ENCODE results near the gene GOLGA2. TPM values are rescaled to one million over a fixed set of nuclear protein-coding genes. Genes with fewer than 3 reads are reported as not detected.

GOLGA2 gene
- polyA plus RNA-seq, 6 donors from 2014 or later: 4.6 to 10.3 (median 8.1) TPM

Other genes with a start within 250 kb of the GOLGA2 start
- 10 to 100 TPM in 4 of 6 donors, 1 to 10 TPM in 2; 7.2 to 21.6 (median 12.3) TPM for gene NAIF1, start 208.7 kb downstream of the GOLGA2 start, polyA plus RNA-seq (ENCODE audit: low read depth in 6 of 6)
- gene SLC25A25, start 207.8 kb downstream of the GOLGA2 start, polyA plus RNA-seq (ENCODE audit: low read depth in 6 of 6): 10 to 100 TPM in 1 of 6 donors, 1 to 10 TPM in 5; 1.6 to 15.8 (median 9.0) TPM
- 10 to 100 TPM; 31.1 to 63.8 (median 40.8) TPM for gene PTGES2, start 148.3 kb downstream of the GOLGA2 start, polyA plus RNA-seq (ENCODE audit: low read depth in 6 of 6)
- 1 to 10 TPM in 2 of 6 donors, under 1 TPM in 1, not detected in 3; 0.44 to 1.2 (median 1.2) TPM for gene LCN2, start 126.6 kb downstream of the GOLGA2 start, polyA plus RNA-seq (ENCODE audit: low read depth in 6 of 6)
- gene BBLN, start 115.7 kb downstream of the GOLGA2 start, polyA plus RNA-seq (ENCODE audit: low read depth in 6 of 6): 10 to 100 TPM; 74.7 to 98.3 (median 93.5) TPM
- gene CIZ1, start 84.4 kb downstream of the GOLGA2 start, polyA plus RNA-seq (ENCODE audit: low read depth in 6 of 6): 10 to 100 TPM in 2 of 6 donors, 1 to 10 TPM in 4; 5.6 to 34.6 (median 9.9) TPM
- under 1 TPM in 4 of 6 donors, not detected in 2; 0.15 to 0.49 (median 0.20) TPM for gene DNM1, start 72.6 kb downstream of the GOLGA2 start, polyA plus RNA-seq (ENCODE audit: low read depth in 6 of 6)
- 10 to 100 TPM; 22.6 to 33.7 (median 26.3) TPM for gene SWI5, start 269 bp upstream of the GOLGA2 start, polyA plus RNA-seq (ENCODE audit: low read depth in 6 of 6)
- 10 to 100 TPM; 12.7 to 23.4 (median 22.1) TPM for gene TRUB2, start 46.4 kb upstream of the GOLGA2 start, polyA plus RNA-seq (ENCODE audit: low read depth in 6 of 6)
- 10 to 100 TPM; 25.5 to 37.5 (median 31.3) TPM for gene COQ4, start 46.8 kb upstream of the GOLGA2 start, polyA plus RNA-seq (ENCODE audit: low read depth in 6 of 6)
- gene SLC27A4, start 64.5 kb upstream of the GOLGA2 start, polyA plus RNA-seq (ENCODE audit: low read depth in 6 of 6): 1 to 10 TPM in 5 of 6 donors, not detected in 1; 2.3 to 6.8 (median 3.6) TPM
- gene URM1, start 95.4 kb upstream of the GOLGA2 start, polyA plus RNA-seq (ENCODE audit: low read depth in 6 of 6): 10 to 100 TPM; 36.9 to 44.3 (median 42.0) TPM
- gene CERCAM, start 144.8 kb upstream of the GOLGA2 start, polyA plus RNA-seq (ENCODE audit: low read depth in 6 of 6): under 1 TPM in 5 of 6 donors, not detected in 1; 0.31 to 0.71 (median 0.37) TPM
- 10 to 100 TPM; 11.2 to 29.9 (median 18.4) TPM for gene ODF2, start 180.0 kb upstream of the GOLGA2 start, polyA plus RNA-seq (ENCODE audit: low read depth in 6 of 6)
- 10 to 100 TPM; 18.8 to 34.3 (median 28.5) TPM for gene GLE1, start 228.7 kb upstream of the GOLGA2 start, polyA plus RNA-seq (ENCODE audit: low read depth in 6 of 6)